ENCODE data around the gene TTC33. TPM values are rescaled to one million over a fixed set of nuclear protein-coding genes. Genes with fewer than 3 reads are reported as not detected.

TTC33 gene
- total and polyA plus RNA-seq, 2 of the 4 experiments (the other 2 are of a cell fraction) = 3.1 to 8.1 TPM

DNA sequence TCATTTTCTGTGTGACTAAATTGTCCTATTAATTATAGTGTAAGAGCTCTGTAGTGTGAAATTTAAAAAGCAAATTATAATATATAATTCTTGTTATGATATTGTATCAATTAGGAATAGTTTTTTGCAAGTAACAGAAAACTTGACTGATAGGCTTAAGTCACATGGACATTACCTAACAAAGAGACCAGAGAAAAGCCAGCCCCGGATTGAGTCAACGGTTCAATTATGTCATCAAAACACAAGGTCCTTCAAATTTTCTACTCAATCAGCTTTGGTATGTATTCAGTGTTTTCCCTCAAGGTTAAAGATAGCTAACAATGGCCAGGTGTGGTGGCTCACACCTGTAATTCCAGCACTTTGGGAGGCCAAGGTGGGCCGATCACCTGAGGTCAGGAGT is 202.8 kb downstream of the TTC33 start:
- peak; percentile 21 for DNase-seq
- TF ChIP-seq RAD21 (IDR thresholded peaks at IDR 0.05; ENCODE audit: low read length) = no peak
- Histone ChIP-seq H3K56ac (ENCODE audit: extremely low read depth, insufficient read depth, low read length) (no peak overlapping the region), H3K4me3 (ENCODE audit: insufficient read depth, low read depth, low read length) (no peak overlapping the region), H2AK9ac (replicated peaks; ENCODE audit: low read depth, low read length, poor library complexity) (no peak overlapping the region), H2AFZ (replicated peaks; ENCODE audit: low read length, poor library complexity) (no peak overlapping the region), H4K91ac (ENCODE audit: insufficient read depth, low read depth, low read length) (peak overlapping the region; percentile 46), H3K27ac (ENCODE audit: insufficient read depth, low read length) (no peak overlapping the region), H3K18ac (ENCODE audit: low read depth, low read length) (peak overlapping the region; percentile 93; the same call in 1 of the 2 replicates), H3K4me1 (ENCODE audit: control insufficient read depth, insufficient read depth, low read length) (peaks cover 12% of the 10 kb centered on the region), H2AK5ac (ENCODE audit: low read depth, low read length) (peak overlapping the region; percentile 84), H3K9me1 (ENCODE audit: insufficient read depth, low read length) (peaks cover 4% of the 10 kb centered on the region), H3K14ac (replicated peaks; ENCODE audit: low read depth, low read length) (no peak overlapping the region), H4K5ac (ENCODE audit: low read depth, low read length) (peak overlapping the region; percentile 82; the same call in 1 of the 2 replicates), H3K36me3 (ENCODE audit: control insufficient read depth, insufficient read depth, low read length) (no peaks in the 10 kb centered on the region), H3K9ac (ENCODE audit: low read depth, low read length) (no peak overlapping the region), H4K8ac (ENCODE audit: low read depth in 2 of 2, low read length in 2 of 2) (peak overlapping the region; percentile 36 to 72; a peak in 1 of 4 replicates), H2BK5ac (ENCODE audit: low read depth, low read length, poor library complexity, severe bottlenecking) (peak overlapping the region; percentile 100), H3K9me3 (ENCODE audit: control insufficient read depth, insufficient read depth, low read length) (no peaks in the 10 kb centered on the region), H2BK20ac (ENCODE audit: low read depth, low read length) (peak overlapping the region; percentile 87), H4K20me1 (ENCODE audit: insufficient read depth, low read length) (no peaks in the 10 kb centered on the region), H3K27me3 (ENCODE audit: control insufficient read depth, insufficient read depth, low read length) (no peaks in the 10 kb centered on the region), H3K79me1 (ENCODE audit: low read depth in 1 of 2, low read length in 2 of 2) (no peaks in the 10 kb centered on the region), H3K4me2 (ENCODE audit: low read depth, low read length) (no peak overlapping the region), H3K4ac (ENCODE audit: low read depth, low read length) (peak overlapping the region; percentile 75), H2BK15ac (ENCODE audit: low read depth, low read length) (peak overlapping the region; percentile 9; the same call in 2 of the 3 replicates), H3K23ac (ENCODE audit: low read depth, low read length) (no peak overlapping the region), H2BK120ac (ENCODE audit: low read depth, low read length) (peak overlapping the region; percentile 85)
- intact Hi-C loops (cut with micrococcal nuclease) = loop anchor here (2.0 kb wide), 1 partner anchor 126 kb away; the partner anchor contains the start of gene PTGER4
- WGBS, 2 experiments (ENCODE audit: extremely low coverage in 2 of 2, insufficient read length in 1 of 2) = no CpG with 5 or more reads among the region's 3 CpGs
- no peak for ATAC-seq (ENCODE audit: low read depth)
- no TSS peak for BruUV-seq (replicated peaks)
- dilution Hi-C loops (cut with HindIII; ENCODE audit: low sequenced_read_pairs, unreplicated experiment) = no loop called here
- ChIA-PET CTCF (interaction anchor here (0.6 kb wide), 1 partner anchor 35 kb away, joined by 3 read pairs; no protein-coding TSS in a partner anchor), POLR2A (ENCODE audit: unreplicated experiment) (no interaction called here)
- in situ Hi-C loops (cut with MboI; ENCODE audit: low sequenced_read_pairs) = no loop called here

Data from IMR-90 (cell line).